Rectal smooth muscle tissue (tissue), 1 donor: Measurements from ENCODE around the gene NCOA1.

Experiments used
- H3K27ac ChIP-seq: one replicate; pipeline ENCODE4 v1.7.0; 2013; ENCODE audit warnings: low read depth, low read length, inconsistent platforms
- H3K27me3 ChIP-seq: one replicate; pipeline ENCODE4 v1.7.0; 2013; ENCODE audit warnings: low read length; ENCODE audit not compliant: control insufficient read depth, insufficient read depth
- H3K36me3 ChIP-seq: one replicate; pipeline ENCODE4 v1.7.0; 2013; ENCODE audit warnings: low read length; ENCODE audit not compliant: control insufficient read depth, insufficient read depth
- H3K4me1 ChIP-seq: one replicate; pipeline ENCODE4 v1.7.0; 2013; ENCODE audit warnings: low read length; ENCODE audit not compliant: control insufficient read depth, insufficient read depth
- H3K4me3 ChIP-seq: one replicate; pipeline ENCODE4 v1.7.0; 2013; ENCODE audit warnings: low read length
- H3K9ac ChIP-seq: one replicate; pipeline ENCODE4 v1.7.0; 2013; ENCODE audit warnings: low read length

Gene NCOA1

GRCh38 chr2:24814516-24814915, 323.5 kb downstream of the NCOA1 start:
- Histone ChIP-seq H3K9ac (no peak overlapping the region), H3K36me3 (peaks cover 2% of the 10 kb centered on the region), H3K4me3 (no peak overlapping the region), H3K27ac (no peak overlapping the region), H3K27me3 (no peaks in the 10 kb centered on the region), H3K4me1 (no peaks in the 10 kb centered on the region)

- H3K36me3 ChIP-seq, result peaks cover 2% of the 10 kb centered on the region
- no peak overlapping the region for H3K9ac ChIP-seq
- no peaks in the 10 kb centered on the region for H3K4me1 ChIP-seq
- no peaks in the 10 kb centered on the region for H3K27me3 ChIP-seq
- H3K27ac ChIP-seq, result no peak overlapping the region
- H3K4me3 ChIP-seq, result no peak overlapping the region
Observed at GRCh38 chr2:24815171-24815570, 324.1 kb downstream of the NCOA1 start.

- H3K4me1 ChIP-seq, result no peaks in the 10 kb centered on the region
- H3K27ac ChIP-seq, result no peak overlapping the region
- peaks cover 2% of the 10 kb centered on the region for H3K36me3 ChIP-seq
- H3K27me3 ChIP-seq, result no peaks in the 10 kb centered on the region
- H3K4me3 ChIP-seq, result no peak overlapping the region
- H3K9ac ChIP-seq, result no peak overlapping the region
Observed at GRCh38 chr2:24816404-24816803, 325.4 kb downstream of the NCOA1 start.

- no peak overlapping the region for H3K9ac ChIP-seq
- no peaks in the 10 kb centered on the region for H3K27me3 ChIP-seq
- H3K4me1 ChIP-seq, result no peaks in the 10 kb centered on the region
- peaks cover 2% of the 10 kb centered on the region for H3K36me3 ChIP-seq
- H3K27ac ChIP-seq, result no peak overlapping the region
- H3K4me3 ChIP-seq, result no peak overlapping the region
Observed at GRCh38 chr2:24816884-24817283, 325.8 kb downstream of the NCOA1 start.

GRCh38 chr2:24818721-24819167, 327.7 kb downstream of the NCOA1 start:
- no peak overlapping the region for H3K27ac ChIP-seq
- H3K4me3 ChIP-seq, result no peak overlapping the region
- H3K4me1 ChIP-seq, result no peaks in the 10 kb centered on the region
- no peak overlapping the region for H3K9ac ChIP-seq
- no peaks in the 10 kb centered on the region for H3K27me3 ChIP-seq
- H3K36me3 ChIP-seq, result peaks cover 5% of the 10 kb centered on the region

GRCh38 chr2:24819442-24820174, 328.6 kb downstream of the NCOA1 start:
- Histone ChIP-seq H3K4me1 (no peaks in the 10 kb centered on the region), H3K27me3 (no peaks in the 10 kb centered on the region), H3K9ac (no peak overlapping the region), H3K4me3 (no peak overlapping the region), H3K27ac (no peak overlapping the region), H3K36me3 (peaks cover 5% of the 10 kb centered on the region)

- Histone ChIP-seq H3K4me1 (no peaks in the 10 kb centered on the region), H3K9ac (no peak overlapping the region), H3K27me3 (no peaks in the 10 kb centered on the region), H3K27ac (no peak overlapping the region), H3K36me3 (peaks cover 5% of the 10 kb centered on the region), H3K4me3 (no peak overlapping the region)
Observed at GRCh38 chr2:24820175-24820513, 329.1 kb downstream of the NCOA1 start.
